PC-9 (cell line): Measurements from ENCODE around the gene CTNND2.

Source experiments
- CTCF ChIP-seq: fragments of 200-600 bp; sonication (generic); conservative IDR thresholded peaks from 2 replicates; pipeline ENCODE4 v1.6.1; 2017; ENCODE audit warnings: mixed run types, antibody characterized with exemption, mild to moderate bottlenecking, moderate library complexity
- EZH2 ChIP-seq: fragments of 200-600 bp; sonication (generic); IDR thresholded peaks from 2 replicates; pipeline ENCODE4 v1.8.0; 2017; ENCODE audit warnings: antibody characterized with exemption, low read depth

- TF ChIP-seq CTCF (no peak), EZH2 (no peak)
Observed at GRCh38 chr5:11172484-11172883, 731.8 kb downstream of the CTNND2 start.
